GM19397 (cell line): ENCODE results near the gene FUCA1.
"Not testable (repeated sequence)": the region's sequence is repeated elsewhere in the genome, so short reads cannot be mapped to it uniquely, and the experiment has no call there.

Source experiments
- ATAC-seq: cut with Tn5 transposase; IDR thresholded peaks from one replicate; pipeline ENCODE4 v1.9.1; 2021; ENCODE audit warnings: mild to moderate bottlenecking, moderate library complexity; ENCODE audit not compliant: unreplicated experiment

FUCA1 gene

DNA sequence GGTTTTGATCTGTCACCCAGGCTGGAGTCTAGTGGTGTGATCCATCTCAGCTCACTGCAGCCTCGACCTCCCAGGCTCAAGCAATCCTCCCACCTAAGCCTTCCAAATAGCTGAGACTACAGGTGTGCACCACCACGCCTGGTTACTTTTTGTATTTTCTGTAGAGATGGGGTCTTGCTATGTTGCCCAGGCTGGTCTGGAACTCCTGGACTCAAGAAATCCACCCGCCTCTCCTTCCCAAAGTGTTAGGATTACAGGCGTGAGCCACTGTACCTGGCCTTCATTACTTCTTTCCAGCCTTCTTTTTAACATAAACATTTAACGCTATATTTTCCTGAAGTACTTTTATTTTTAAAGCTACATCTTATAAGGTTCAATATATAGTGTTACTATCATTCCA lies 24.4 kb downstream of the FUCA1 start:
- no peak for ATAC-seq

DNA sequence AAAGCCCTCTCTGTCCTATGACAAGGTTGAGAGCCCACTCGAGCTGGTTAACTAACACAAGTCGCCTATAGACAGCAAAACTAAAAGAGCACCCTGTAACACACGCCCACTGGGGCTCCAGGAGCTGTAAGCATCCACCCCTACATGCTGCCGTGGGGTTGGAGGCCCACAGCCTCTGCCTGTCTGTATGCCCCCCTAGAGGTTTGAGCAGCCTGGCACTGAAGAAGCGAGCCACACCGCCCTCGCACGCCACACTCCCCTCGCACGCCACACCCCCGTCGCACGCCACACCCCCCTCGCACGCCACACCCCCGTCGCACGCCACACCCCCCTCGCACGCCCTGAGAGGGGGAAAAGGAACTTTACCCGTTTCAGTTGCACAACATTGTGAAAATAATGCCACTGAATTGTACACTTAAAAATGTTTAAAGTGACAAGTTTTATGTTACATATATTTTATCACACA lies 29.7 kb downstream of the FUCA1 start:
- ATAC-seq, result no peak

DNA sequence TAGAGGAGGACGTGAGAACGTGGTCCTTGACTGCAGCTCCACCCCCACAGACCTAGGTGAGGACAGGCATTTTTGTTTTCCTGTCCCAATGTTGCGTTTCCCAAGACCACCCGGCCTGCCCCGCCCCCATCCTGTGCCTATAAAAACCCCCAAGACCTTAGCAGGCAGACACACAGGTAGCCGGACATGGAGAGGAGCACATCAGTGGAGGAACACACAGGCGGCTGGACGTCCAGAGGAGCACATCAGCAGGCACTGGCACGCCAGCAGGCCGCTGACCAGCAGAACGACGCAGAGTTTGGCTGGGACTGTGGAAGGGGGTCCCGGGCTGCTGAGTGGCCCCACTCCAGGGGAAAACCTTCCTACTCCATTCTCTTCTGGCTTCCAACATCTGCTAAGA lies 30.2 kb downstream of the FUCA1 start:
- ATAC-seq, result no peak

DNA sequence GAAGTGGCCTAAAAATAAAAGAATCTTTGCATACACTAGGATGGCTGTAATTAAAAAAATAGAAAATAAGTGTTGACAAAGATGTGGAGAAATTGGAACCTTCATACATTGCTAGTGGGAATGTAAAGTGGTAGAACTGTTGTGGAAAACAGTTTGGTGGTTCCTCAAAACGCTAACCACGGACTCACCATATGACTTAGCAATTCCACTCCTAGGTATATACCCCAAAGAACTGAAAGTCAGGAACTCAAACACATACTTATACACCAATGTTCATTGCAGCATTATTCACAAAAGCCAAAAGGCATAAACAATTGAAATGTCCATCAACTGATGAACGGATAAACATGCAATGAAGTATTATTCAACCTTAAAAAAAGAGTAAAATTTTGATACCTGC lies 32.1 kb downstream of the FUCA1 start:
- ATAC-seq, result no peak

DNA sequence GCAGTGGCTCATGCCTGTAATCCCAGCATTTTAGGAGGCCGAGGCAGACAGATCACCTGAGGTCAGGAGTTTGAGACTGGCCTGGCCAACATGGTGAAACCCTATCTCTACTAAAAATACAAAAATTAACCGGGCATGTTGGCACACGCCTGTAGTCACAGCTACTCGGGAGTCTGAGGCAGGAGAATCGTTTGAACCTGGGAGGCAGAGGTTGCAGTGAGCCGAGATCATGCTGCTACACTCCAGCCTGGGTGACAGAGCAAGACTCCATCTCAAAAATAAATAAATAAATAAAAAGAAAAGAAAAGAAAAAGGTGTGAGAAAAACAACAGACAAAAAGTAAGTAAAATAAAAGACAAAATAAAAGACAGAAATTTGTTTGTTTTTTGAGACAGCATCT lies 33.9 kb downstream of the FUCA1 start:
- not testable (repeated sequence) for ATAC-seq

DNA sequence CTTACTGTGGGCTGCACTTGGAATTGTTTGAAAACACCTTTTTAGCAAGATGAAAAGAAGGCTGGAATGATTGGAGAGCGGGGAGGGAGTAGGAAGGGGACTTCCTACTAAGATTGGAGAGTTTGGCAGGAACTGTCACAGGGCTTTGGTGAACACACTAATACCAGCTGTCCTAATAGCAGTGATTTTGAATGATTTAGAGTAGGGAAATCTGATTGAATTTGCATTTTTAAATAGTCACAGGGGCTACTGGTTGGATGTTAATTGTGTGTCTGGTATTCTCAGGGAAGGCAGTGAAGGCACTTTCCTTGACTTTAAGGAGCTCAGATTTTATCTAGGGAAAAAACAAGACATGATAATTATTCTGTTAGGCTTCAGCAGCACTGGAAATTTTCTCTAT lies 40.4 kb downstream of the FUCA1 start:
- no peak for ATAC-seq

DNA sequence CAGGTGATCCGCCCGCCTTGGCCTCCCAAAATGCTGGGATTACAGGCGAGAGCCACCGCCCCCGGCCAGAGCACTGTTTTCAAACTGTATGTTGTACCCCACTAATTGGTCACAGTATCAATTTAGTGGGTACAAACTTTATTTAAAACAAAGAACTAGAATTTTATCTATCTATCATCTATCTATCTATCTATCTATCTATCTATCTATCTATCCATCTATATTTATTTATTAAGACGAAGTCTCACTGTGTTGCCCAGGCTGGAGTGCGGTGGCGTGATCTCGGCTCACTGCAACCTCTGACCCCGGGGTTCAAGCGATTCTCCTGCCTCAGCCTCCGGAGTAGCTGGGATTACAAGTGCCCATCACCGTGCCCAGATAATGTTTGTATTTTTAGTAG lies 41.5 kb downstream of the FUCA1 start:
- ATAC-seq, result not testable (repeated sequence)

DNA sequence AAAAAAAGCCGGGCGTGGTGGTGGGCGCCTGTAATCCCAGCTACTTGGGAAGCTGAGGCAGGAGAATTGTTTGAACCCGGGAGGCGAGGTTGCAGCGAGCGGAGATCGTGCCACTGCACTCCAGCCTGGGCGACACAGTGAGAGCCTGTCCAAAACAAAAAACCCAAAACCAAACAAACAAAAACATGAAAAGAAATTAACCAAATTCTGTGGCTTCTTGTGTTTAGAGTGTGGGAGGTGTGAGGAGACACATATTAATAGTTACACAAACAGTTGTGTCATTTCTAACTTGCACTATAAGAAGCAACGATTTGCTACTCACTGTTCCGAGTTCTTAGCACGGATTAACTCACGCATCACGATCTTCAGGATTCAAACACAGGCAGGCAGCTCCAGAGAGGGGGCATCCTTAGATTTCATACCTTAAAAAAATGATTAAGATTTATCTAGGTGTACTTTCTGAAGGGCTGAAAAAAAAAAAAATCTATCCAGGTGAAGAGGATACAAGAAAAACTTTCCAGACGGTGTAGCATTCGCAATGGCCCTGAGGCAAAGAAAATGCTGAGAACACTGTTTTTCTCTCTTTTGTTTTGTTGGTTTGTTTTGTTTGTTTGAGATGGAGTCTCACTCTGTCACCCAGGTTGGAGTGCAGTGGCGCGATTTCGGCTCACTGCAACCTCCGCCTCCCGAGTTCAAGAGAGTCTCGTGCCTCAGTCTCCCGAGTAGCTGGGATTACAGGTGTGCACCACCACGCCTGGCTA lies 42.1 kb downstream of the FUCA1 start:
- ATAC-seq, result no peak

DNA sequence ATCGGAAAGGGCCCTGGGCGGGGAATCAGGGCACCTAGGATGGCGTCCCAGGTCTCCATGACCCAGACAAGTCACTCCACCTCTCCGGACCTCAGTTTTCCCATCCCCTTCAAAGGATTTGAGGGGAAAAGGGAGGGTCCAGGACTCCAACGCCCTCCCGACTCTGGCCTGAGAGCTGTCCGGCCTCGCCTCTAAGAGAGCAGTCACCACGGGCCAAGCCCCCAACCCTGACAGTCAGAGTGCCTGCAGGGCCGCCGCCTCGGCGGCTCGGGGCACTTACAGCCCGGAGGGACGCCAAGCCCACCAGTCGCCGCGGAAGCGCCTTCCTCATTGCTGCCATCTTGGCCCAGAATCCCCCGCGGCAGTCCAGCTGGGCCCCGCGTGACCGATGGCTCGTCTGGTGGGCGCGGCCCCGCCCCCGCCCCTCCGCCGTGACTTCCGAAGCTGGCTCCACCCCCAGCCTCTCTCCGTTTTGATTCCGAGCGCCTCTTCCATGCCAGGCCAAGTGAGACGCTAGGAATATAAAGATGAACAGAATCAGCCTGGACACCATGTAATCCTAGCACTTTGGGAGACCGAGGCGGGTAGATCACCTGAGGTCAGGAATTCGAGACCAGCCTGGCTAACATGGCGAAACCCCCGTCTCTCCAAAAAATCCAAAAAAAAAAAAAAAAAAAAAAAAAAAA lies 42.9 kb downstream of the FUCA1 start, which contains the start of gene HMGCL:
HMGCL (minus strand) TSS at position 354 of the 686 bp plus-strand sequence; CDS start at position 340, 14 bp downstream.
- peak; percentile 91 for ATAC-seq

DNA sequence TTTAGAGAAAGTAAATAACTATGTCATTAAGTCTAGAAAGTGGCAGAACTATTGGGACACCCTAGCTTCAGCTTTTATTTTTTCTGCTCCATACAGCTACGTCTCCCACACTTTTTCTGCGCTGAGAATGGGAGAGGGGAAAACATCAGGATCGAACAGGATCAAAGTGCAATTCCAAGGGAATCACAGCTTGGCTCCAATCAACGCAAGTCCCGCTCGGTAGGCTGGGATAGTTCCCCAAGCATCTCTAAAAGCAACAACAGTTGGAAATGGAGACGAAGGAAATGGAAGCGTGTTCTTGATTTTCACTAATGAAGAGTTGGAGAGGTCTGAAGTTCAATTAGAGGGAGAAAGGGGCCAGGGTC lies 43.4 kb downstream of the FUCA1 start:
- ATAC-seq, result no peak

DNA sequence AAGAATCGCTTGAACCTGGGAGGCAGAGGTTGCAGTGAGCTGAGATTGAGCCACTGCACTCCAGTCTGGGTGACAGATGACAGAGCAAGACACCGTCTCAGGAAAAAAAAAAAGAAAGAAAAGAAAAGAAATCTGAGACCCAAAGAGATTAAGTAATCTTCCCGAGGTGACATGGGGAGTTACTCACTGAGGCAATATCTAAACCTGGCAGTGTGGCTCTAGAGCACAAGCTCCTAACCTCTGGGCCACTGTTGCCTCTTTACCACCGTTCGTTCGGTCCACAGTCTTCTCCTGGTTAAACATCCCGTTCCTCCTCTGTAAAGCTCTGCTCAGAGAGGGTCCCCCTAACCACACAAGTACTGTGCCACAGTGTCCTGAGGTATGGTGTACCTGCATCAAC lies 44.3 kb downstream of the FUCA1 start:
- ATAC-seq, result no peak

DNA sequence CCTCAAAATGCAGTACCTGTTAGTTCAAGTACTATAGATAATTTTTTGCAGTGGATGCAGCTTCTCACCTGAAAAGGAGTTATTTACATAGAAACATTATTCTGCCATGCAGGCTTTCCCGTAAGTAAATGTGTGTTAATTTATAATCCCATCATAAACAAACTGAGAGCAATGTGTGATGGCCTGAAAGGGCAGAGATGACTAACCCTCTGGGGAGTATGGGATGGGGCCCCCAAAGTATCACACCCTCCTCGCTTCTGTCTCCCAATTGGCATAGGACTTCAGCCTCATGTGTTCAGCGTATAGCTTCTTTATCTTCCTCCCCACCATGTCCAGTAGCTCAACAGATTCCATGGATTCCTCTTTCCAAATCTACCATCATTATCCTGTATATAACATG lies 50.5 kb downstream of the FUCA1 start:
- no peak for ATAC-seq

DNA sequence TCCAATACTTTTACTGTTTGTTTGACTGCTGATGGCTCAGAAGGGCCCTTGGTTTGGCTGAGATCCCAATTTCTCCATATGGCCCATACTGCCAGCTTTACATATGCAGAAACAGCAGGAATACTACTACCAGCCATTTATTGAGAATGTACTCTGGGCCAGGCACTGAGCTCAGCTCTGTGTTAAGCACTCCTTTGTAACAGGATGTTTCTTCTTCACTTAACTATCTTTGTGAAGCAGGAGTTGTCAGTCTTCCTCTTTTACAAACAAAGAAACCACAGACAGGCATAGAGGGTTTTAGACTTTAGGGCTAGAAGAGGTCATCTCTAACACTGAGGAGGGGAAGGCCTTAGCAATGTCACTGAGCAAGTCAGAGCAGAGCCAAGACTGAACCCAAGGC lies 51.2 kb downstream of the FUCA1 start:
- ATAC-seq, result no peak

DNA sequence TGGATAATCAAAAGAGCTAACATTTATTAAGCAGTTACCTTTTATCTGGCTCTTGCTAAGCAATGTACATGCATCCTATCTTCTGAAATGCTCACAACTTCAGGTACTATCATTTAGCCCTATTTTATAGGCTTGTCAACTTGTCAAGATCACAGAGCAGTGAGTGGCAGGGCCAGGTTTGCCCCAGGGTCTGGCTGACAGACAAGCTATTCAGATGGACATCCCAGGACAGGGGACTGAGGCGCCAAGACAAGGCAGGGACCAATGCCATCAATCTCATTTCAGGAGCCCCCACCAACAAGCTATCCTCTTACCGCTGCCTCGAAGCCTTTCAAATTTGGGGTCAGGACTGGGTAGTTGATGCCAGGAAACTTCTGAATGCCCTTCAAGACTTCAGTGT lies 51.7 kb downstream of the FUCA1 start:
- ATAC-seq, result no peak

DNA sequence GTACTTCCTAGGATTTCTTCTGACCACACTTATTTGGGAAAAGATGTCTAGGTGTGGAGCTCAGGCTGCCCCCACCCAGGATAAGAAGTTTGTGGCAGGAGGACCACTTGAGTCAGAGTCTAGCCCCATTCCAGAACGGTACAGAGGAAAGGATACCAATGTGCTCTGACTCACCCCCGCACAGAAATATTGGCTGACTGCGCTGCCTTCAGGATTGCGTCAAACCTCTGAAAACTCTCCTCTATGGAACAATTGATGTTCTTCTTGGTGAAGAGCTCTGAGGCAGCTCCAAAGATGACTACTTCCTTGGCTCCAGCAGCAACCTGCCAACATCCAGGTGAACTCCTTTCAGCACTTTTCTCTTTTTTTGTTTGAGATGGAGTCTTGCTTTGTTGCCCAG lies 54.1 kb downstream of the FUCA1 start:
- no peak for ATAC-seq

DNA sequence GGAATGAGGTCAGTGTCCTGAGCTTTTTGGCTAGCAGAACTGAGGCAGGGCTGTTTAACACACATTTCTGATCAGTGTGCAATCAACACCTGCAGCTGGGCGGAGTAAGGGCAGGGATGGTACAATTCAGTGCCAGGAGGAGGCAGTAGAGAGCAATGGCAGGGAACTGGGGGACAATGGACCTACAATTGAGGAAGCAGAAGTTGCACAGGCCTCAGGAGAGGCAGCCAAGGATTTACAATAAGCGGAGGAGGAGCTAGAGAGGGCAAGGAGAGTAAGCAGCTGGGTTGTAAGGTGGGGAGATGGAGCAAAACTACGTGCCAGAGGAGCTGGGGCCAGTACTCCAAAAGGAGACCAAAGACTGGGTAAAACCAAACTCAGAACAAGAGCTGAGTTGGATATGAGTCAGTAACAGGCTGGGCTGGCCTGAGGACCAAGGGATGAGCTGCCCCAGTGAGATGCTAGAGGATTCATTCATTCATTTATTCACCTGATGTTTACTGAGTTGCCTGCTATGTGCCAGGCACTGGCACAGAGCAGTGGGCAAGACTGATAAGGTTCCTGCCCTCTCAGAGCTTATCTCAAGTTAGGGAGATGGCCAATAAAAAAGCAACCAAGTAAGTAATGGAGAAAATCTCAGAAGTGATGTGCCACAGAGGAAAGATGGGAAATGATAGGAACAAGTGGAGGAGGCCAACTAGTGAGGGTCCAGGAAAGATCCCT lies 57.1 kb downstream of the FUCA1 start:
- no peak for ATAC-seq

DNA sequence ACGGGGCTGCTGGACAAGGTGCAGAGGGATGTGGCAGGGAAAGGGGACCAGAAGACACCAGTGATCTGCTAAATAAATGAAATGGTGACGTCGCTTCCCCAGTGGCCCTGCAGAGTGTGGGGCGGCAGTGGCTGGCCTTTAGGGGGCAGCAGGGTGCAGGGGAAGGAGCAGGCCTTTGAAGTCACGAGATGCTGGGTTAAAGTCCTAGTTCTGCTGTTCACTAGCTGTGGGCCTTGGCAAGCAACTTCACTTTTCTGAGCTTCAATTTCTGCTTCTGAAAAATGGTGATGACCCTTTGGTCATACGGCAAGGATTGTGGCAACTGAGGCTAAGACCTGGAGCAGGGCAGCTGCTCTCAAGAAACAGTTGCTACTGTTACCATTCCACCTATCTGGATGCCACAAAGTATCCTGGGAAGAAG lies 58.3 kb downstream of the FUCA1 start:
- ATAC-seq, result peak; percentile 70

DNA sequence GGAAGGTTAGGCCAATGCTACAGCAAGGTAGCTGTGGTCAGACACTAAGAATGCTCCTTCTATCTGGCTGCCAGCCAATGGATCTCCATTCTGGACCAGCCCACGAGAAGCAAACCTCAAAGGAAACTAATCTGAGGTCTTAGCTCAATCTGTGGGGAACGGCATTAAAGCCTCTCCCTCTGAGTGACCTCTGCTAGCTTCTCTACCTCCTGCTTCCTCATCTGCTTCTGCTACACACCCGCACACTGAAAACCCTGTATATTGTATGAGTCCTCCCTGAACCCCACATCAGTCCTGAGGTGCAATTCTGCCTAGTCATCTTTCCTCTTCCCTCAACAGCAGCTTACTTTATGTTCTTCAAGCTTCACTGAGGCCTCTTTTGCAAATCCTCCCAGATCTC lies 60.6 kb downstream of the FUCA1 start:
- ATAC-seq, result no peak

DNA sequence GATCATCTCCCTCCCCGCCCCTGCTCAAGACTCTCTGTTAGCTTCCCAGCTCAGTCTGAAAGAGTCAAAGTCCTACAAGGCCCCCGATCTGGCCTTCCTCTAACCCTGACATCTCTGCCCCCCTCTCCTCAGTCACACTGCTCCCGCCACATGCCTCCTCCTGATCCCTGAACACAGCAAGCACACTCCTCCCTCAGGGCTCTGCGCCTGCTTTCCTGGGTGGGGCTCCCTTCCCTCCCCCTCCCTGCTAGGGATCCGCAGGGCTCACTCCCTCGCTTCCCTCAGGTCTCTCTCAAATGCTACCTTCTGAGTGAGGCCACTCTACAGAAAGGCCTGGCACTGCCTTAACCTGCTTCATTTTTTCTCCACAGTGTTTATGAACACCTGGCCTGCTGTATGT lies 61.8 kb downstream of the FUCA1 start:
- ATAC-seq, result no peak

DNA sequence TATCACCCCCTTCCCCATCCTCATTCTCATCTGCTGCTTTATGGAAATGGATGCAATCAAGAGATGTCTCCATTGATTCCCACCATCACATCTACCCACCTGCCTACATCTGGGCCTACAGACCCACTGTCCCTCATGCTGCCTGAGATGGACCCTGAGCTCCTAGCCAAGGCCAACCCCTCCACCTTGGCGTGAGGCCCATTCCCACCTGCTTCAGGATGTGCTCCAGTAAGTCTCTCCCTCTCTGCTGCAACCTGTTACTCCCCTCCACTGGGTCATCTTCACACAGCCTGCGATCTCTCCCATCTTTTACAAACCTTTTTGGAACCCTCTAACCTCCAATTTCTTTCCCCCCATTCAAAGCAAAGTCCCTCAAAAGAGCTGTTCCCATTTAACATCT lies 63.1 kb downstream of the FUCA1 start:
- ATAC-seq, result no peak

DNA sequence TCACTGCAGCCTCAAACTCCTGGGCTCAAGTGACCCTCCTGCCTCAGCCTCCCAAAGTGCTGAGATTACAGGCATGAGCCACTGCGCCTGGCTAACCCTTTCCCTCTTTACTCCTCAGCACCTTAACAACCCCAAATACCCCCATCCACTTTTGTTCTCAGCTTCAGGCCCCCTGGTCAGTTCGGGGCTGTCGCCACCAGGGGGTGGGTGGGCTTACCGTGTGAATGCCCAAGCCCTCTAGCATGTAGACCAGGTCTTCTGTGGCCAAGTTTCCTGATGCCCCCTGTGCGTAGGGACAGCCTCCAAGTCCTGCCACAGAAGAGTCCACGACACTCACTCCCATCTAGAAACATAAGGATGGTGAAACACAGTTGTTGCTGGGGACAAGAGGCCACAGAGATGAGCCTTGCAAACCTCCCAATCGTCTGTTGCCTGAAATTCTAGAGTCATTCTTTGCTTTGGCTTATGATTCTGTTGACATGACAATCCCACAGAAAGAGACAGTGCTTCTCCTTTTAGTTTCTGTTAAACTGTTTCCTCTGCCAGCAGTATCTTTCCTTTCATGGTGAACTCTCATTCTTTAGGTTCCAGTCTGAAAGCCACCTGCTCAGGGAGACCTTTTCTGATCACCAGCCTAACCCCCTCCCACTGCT lies 63.8 kb downstream of the FUCA1 start:
- no peak for ATAC-seq
